Endothelial cell of umbilical vein (primary cell): ENCODE measurements around the gene THEMIS. TPM values are rescaled to one million over a fixed set of nuclear protein-coding genes. Genes with fewer than 3 reads are reported as not detected.

Experiments used
- BruUV-seq: library from RNA; stranded (reverse); fragments of 400-500 nt; replicated peaks from 2 replicates; lab custom pipeline; 2021; lab: Mats Ljungman, UMichigan
- CTCF ChIA-PET: fragments of 300-600, 350-600 bp; sonication (Branson Sonifier 250); formaldehyde crosslinking; loops from one replicate; lab custom pipeline; 2021; ENCODE audit warnings: antibody characterized with exemption, inconsistent platforms; lab: Charles Lee
- POLR2A ChIA-PET: fragments of 300-600, 350-600 bp; sonication (Branson Sonifier 250); formaldehyde crosslinking; loops from one replicate; lab custom pipeline; 2021; ENCODE audit warnings: antibody characterized with exemption, inconsistent platforms; lab: Charles Lee
- DNase-seq: peaks from one replicate; pipeline ENCODE4 v3.0.0-alpha.2; 2011; ENCODE audit warnings: low read depth, low spot score
- FAIRE-seq: peaks from 2 replicates; lab custom pipeline; 2011; peaks lifted over from hg19 to GRCh38; lab: Jason Lieb, UNC
- H2AFZ ChIP-seq: 2 replicates; pipeline ENCODE4 v1.6.0; 2012; ENCODE audit warnings: low read depth, low read length, control low read depth, inconsistent platforms
- H3K27ac ChIP-seq: 2 replicates; pipeline ENCODE4 v1.5.1; 2011; ENCODE audit warnings: low read depth, mild to moderate bottlenecking, control low read depth, low read length, moderate library complexity; ENCODE audit not compliant: insufficient read depth
- H3K27me3 ChIP-seq, 2 experiments: 2 replicates each; pipeline versions ENCODE4 v1.6.0 to v1.6.1; 2011; ENCODE audit warnings: low read length in 2 of 2, mixed read lengths in 1 of 2; ENCODE audit not compliant: control insufficient read depth in 2 of 2, insufficient read depth in 2 of 2
- H3K36me3 ChIP-seq, 2 experiments: 2 replicates in 1 of 2; 3 replicates in 1 of 2; pipeline ENCODE4 v1.5.1; 2011; ENCODE audit warnings: low read length in 2 of 2, mild to moderate bottlenecking in 1 of 2, moderate library complexity in 1 of 2; ENCODE audit not compliant: control insufficient read depth in 2 of 2, insufficient read depth in 2 of 2; ENCODE audit errors: extremely low read depth in 1 of 2
- H3K4me1 ChIP-seq: 3 replicates; pipeline ENCODE4 v1.5.1; 2011; ENCODE audit warnings: mild to moderate bottlenecking, low read length; ENCODE audit not compliant: control insufficient read depth, insufficient read depth; ENCODE audit errors: extremely low read depth
- H3K4me2 ChIP-seq: 2 replicates; pipeline ENCODE4 v1.6.1; 2011; ENCODE audit warnings: low read length, control low read depth, mixed read lengths; ENCODE audit not compliant: insufficient read depth
- H3K4me3 ChIP-seq, 3 experiments: fragments of 200-600 bp in 1 of 3; sonication (generic), shearing (Covaris generic) in 1 of 3; replicated peaks in 1 of 3; 2 replicates each; pipeline ENCODE4 v1.5.1; 2011 to 2016; ENCODE audit warnings: control low read depth in 3 of 3, low read length in 3 of 3, mild to moderate bottlenecking in 2 of 3, inconsistent platforms in 1 of 3, low read depth in 1 of 3, moderate library complexity in 1 of 3; ENCODE audit not compliant: insufficient read depth in 1 of 3
- H3K79me2 ChIP-seq: 2 replicates; pipeline ENCODE4 v1.6.0; 2012; ENCODE audit warnings: low read length, inconsistent platforms; ENCODE audit not compliant: control insufficient read depth, insufficient read depth
- H3K9ac ChIP-seq: replicated peaks from 2 replicates; pipeline ENCODE3; 2011; ENCODE audit warnings: low read length, control low read depth; ENCODE audit not compliant: insufficient read depth; ENCODE audit errors: extremely low read depth
- H3K9me1 ChIP-seq: replicated peaks from 3 replicates; pipeline ENCODE4 v1.6.0; 2011; ENCODE audit warnings: mild to moderate bottlenecking, low read length; ENCODE audit not compliant: control insufficient read depth, insufficient read depth; ENCODE audit errors: extremely low read depth
- H3K9me3 ChIP-seq: replicated peaks from 2 replicates; pipeline ENCODE4 v1.5.1; 2012; ENCODE audit warnings: low read length, inconsistent platforms; ENCODE audit not compliant: control insufficient read depth, insufficient read depth
- H4K20me1 ChIP-seq: replicated peaks from 2 replicates; pipeline ENCODE3; 2011; ENCODE audit warnings: mild to moderate bottlenecking, low read length; ENCODE audit not compliant: control insufficient read depth, insufficient read depth; ENCODE audit errors: extremely low read depth
- CTCF ChIP-seq, 2 donors: IDR thresholded peaks; 1 replicate in 1 of 2; 2 replicates in 1 of 2; pipeline ENCODE4 v1.5.1; 2011; ENCODE audit warnings: low read length in 2 of 2, mild to moderate bottlenecking in 2 of 2, moderate library complexity in 2 of 2, control low read depth in 1 of 2, inconsistent platforms in 1 of 2, low read depth in 1 of 2; ENCODE audit not compliant: insufficient read depth in 1 of 2; ENCODE audit errors: extremely low read depth in 1 of 2
- EZH2 ChIP-seq: IDR thresholded peaks from 2 replicates; pipeline ENCODE4 v1.6.1; 2012; ENCODE audit warnings: borderline replicate concordance, low read depth, mild to moderate bottlenecking, moderate library complexity, low read length, inconsistent platforms; ENCODE audit not compliant: severe bottlenecking
- FOS ChIP-seq: IDR thresholded peaks from 2 replicates; pipeline ENCODE4 v1.6.1; 2011; ENCODE audit warnings: mild to moderate bottlenecking, low read length, moderate library complexity, borderline replicate concordance; ENCODE audit not compliant: insufficient read depth
- GATA2 ChIP-seq: IDR thresholded peaks from 2 replicates; pipeline ENCODE4 v1.7.0; 2011; ENCODE audit warnings: low read depth, mild to moderate bottlenecking, moderate library complexity, mixed read lengths, low read length; ENCODE audit not compliant: insufficient read length, insufficient read depth
- JUN ChIP-seq: IDR thresholded peaks from 2 replicates; pipeline ENCODE4 v1.6.1; 2011; ENCODE audit warnings: borderline replicate concordance, low read depth; ENCODE audit not compliant: insufficient read length, insufficient read depth
- MAX ChIP-seq: IDR thresholded peaks from 2 replicates; pipeline ENCODE4 v1.6.1; 2011; ENCODE audit not compliant: insufficient read depth, insufficient read length
- MYC ChIP-seq: IDR thresholded peaks from one replicate; pipeline ENCODE4 v1.6.1; 2011; ENCODE audit warnings: mild to moderate bottlenecking, low read depth, low read length
- POLR2A ChIP-seq: IDR thresholded peaks from 2 replicates; pipeline ENCODE4 v1.6.1; 2012; ENCODE audit warnings: low read depth, mild to moderate bottlenecking, control low read depth, low read length
- POLR2AphosphoS5 ChIP-seq: IDR thresholded peaks from 2 replicates; pipeline ENCODE4 v1.6.1; 2012; ENCODE audit warnings: low read depth, mild to moderate bottlenecking, control low read depth, low read length, moderate library complexity; ENCODE audit not compliant: insufficient read depth
- dilution Hi-C: fragments of 300-500 bp; cut with MboI; formaldehyde crosslinking; loops from one replicate; pipeline ENCODE4 v1.15.0; 2019; ENCODE audit warnings: low sequenced_read_pairs; ENCODE audit not compliant: extremely low pct_ligation_motif_present
- intact Hi-C: fragments of 100-400 bp; cut with micrococcal nuclease; formaldehyde crosslinking; loops from one replicate; pipeline ENCODE4 v1.10.0; 2022
- polyA plus RNA-seq, 4 experiments: library from polyadenylated mRNA; depleted of rRNA in 3 of 4; stranded (reverse) in 3 of 4; unstranded in 1 of 4; fragments of >200 nt; gene quantifications; 2 replicates each; pipeline versions ENCODE4 v1.2.1 to v1.2.3, GENCODE V29; 2011 to 2012; ENCODE audit warnings: missing spikeins in 1 of 4
- total RNA-seq: library from RNA; stranded (reverse); gene quantifications from 2 replicates; pipeline ENCODE4 v1.2.3, GENCODE V29; 2021

Gene THEMIS
- total and polyA plus RNA-seq, 2 donors (not counting 3 experiments of a cell fraction or from before 2014, with no cell fraction given) = not detected

DNA sequence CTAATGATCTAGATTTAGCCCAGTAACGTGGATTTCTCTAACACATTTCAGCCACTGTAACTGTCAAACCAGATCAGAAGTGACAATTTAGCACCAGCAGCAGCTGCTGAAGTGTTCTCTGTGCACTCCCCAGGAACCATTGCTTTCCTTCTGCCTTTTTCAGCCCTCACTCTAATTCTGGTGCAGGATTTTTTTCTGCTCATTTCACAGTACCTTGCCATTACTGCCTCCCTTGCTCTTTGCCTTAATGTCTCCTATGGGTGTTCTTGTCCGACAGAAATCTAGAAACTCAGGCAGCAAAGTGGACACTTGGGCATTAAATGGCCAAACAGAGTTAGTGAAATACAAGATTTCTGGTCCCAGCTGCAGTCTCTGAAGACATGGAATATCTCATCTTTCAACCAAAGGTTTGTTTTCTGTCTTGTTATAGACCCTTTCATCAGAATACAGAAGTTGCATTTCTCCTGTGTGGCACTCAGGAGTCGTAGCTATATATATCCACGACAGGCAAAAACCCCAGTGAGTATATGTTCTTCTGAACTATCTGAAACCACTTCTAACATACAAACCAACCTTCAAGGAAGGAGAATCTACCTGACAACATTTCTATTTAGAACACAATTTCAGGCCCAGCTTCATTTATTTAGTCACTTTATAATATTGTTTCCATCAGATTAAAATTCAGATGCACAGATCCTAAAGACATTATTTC, 92.9 kb downstream of the THEMIS start:
- DNase-seq (no peak), FAIRE-seq (no peak)
- dilution Hi-C loops = no loop called here
- Histone ChIP-seq H3K9me1 (no peaks in the 10 kb centered on the region), H3K27ac (no peak overlapping the region), H3K4me1 (no peaks in the 10 kb centered on the region), H4K20me1 (no peaks in the 10 kb centered on the region), H3K4me2 (no peak overlapping the region), H2AFZ (no peak overlapping the region), H3K9ac (no peak overlapping the region), H3K4me3 (no peak overlapping the region), H3K27me3 (peaks cover 5 to 37% of the 10 kb centered on the region in 2 experiments), H3K9me3 (no peaks in the 10 kb centered on the region), H3K79me2 (no peaks in the 10 kb centered on the region), H3K36me3 (no peaks in the 10 kb centered on the region)
- TF ChIP-seq EZH2 (no peak), CTCF (IDR thresholded peaks at IDR 0.05; ENCODE audit: extremely low read depth in 1 of 2, insufficient read depth in 1 of 2, low read depth in 1 of 2, low read length in 2 of 2) (no peak), MYC (no peak), POLR2AphosphoS5 (no peak), MAX (no peak), JUN (no peak), GATA2 (no peak), FOS (no peak), POLR2A (no peak)
- CTCF ChIA-PET = interaction anchor here (0.6 to 1.1 kb wide), 2 partner anchors 23 to 923 kb away, joined by 3 read pairs; no protein-coding TSS in a partner anchor
- POLR2A ChIA-PET = no interaction called here
- intact Hi-C loops = no loop called here
- BruUV-seq = no TSS peak
